ENCODE data around the gene KRT79. TPM values are rescaled to one million over a fixed set of nuclear protein-coding genes. Genes with fewer than 3 reads are reported as not detected.

The KRT79 gene
- total and polyA plus RNA-seq, 2 of the 8 experiments (the other 6 are each of a cell fraction or from before 2014, with no cell fraction given): not detected

- TF ChIP-seq, protein P1, sequence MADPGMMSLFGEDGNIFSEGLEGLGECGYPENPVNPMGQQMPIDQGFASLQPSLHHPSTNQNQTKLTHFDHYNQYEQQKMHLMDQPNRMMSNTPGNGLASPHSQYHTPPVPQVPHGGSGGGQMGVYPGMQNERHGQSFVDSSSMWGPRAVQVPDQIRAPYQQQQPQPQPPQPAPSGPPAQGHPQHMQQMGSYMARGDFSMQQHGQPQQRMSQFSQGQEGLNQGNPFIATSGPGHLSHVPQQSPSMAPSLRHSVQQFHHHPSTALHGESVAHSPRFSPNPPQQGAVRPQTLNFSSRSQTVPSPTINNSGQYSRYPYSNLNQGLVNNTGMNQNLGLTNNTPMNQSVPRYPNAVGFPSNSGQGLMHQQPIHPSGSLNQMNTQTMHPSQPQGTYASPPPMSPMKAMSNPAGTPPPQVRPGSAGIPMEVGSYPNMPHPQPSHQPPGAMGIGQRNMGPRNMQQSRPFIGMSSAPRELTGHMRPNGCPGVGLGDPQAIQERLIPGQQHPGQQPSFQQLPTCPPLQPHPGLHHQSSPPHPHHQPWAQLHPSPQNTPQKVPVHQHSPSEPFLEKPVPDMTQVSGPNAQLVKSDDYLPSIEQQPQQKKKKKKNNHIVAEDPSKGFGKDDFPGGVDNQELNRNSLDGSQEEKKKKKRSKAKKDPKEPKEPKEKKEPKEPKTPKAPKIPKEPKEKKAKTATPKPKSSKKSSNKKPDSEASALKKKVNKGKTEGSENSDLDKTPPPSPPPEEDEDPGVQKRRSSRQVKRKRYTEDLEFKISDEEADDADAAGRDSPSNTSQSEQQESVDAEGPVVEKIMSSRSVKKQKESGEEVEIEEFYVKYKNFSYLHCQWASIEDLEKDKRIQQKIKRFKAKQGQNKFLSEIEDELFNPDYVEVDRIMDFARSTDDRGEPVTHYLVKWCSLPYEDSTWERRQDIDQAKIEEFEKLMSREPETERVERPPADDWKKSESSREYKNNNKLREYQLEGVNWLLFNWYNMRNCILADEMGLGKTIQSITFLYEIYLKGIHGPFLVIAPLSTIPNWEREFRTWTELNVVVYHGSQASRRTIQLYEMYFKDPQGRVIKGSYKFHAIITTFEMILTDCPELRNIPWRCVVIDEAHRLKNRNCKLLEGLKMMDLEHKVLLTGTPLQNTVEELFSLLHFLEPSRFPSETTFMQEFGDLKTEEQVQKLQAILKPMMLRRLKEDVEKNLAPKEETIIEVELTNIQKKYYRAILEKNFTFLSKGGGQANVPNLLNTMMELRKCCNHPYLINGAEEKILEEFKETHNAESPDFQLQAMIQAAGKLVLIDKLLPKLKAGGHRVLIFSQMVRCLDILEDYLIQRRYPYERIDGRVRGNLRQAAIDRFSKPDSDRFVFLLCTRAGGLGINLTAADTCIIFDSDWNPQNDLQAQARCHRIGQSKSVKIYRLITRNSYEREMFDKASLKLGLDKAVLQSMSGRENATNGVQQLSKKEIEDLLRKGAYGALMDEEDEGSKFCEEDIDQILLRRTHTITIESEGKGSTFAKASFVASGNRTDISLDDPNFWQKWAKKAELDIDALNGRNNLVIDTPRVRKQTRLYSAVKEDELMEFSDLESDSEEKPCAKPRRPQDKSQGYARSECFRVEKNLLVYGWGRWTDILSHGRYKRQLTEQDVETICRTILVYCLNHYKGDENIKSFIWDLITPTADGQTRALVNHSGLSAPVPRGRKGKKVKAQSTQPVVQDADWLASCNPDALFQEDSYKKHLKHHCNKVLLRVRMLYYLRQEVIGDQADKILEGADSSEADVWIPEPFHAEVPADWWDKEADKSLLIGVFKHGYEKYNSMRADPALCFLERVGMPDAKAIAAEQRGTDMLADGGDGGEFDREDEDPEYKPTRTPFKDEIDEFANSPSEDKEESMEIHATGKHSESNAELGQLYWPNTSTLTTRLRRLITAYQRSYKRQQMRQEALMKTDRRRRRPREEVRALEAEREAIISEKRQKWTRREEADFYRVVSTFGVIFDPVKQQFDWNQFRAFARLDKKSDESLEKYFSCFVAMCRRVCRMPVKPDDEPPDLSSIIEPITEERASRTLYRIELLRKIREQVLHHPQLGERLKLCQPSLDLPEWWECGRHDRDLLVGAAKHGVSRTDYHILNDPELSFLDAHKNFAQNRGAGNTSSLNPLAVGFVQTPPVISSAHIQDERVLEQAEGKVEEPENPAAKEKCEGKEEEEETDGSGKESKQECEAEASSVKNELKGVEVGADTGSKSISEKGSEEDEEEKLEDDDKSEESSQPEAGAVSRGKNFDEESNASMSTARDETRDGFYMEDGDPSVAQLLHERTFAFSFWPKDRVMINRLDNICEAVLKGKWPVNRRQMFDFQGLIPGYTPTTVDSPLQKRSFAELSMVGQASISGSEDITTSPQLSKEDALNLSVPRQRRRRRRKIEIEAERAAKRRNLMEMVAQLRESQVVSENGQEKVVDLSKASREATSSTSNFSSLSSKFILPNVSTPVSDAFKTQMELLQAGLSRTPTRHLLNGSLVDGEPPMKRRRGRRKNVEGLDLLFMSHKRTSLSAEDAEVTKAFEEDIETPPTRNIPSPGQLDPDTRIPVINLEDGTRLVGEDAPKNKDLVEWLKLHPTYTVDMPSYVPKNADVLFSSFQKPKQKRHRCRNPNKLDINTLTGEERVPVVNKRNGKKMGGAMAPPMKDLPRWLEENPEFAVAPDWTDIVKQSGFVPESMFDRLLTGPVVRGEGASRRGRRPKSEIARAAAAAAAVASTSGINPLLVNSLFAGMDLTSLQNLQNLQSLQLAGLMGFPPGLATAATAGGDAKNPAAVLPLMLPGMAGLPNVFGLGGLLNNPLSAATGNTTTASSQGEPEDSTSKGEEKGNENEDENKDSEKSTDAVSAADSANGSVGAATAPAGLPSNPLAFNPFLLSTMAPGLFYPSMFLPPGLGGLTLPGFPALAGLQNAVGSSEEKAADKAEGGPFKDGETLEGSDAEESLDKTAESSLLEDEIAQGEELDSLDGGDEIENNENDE (IDR thresholded peaks at IDR 0.05; ENCODE audit: insufficient replicate concordance, low read length): no peak
- TF ChIP-seq POLR2AphosphoS5 (IDR thresholded peaks at IDR 0.05; ENCODE audit: low read depth, low read length): no peak
- no peak for TF ChIP-seq RNF2 (IDR thresholded peaks at IDR 0.05; ENCODE audit: borderline replicate concordance, low read depth, low read length, missing control alignments, poor library complexity, severe bottlenecking)
- TF ChIP-seq, protein P2, sequence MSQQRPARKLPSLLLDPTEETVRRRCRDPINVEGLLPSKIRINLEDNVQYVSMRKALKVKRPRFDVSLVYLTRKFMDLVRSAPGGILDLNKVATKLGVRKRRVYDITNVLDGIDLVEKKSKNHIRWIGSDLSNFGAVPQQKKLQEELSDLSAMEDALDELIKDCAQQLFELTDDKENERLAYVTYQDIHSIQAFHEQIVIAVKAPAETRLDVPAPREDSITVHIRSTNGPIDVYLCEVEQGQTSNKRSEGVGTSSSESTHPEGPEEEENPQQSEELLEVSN (IDR thresholded peaks at IDR 0.05): no peak
- no peak for TF ChIP-seq MAX (IDR thresholded peaks at IDR 0.05)
- no peak for TF ChIP-seq NANOG (IDR thresholded peaks at IDR 0.05; ENCODE audit: insufficient read depth, low read depth, low read length, poor library complexity, severe bottlenecking)
- no peak for TF ChIP-seq BACH1 (IDR thresholded peaks at IDR 0.05; ENCODE audit: low read length)
- no peak for TF ChIP-seq SIRT6 (IDR thresholded peaks at IDR 0.05; ENCODE audit: low read length)
- TF ChIP-seq TEAD4 (IDR thresholded peaks at IDR 0.05; ENCODE audit: low read depth, low read length): no peak
Observed at GRCh38 chr12:52817003-52817698, 17.0 kb downstream of the KRT79 start (continued).

Measured in H1 (cell line).